ENCODE measurements around the gene CREBZF. TPM values are rescaled to one million over a fixed set of nuclear protein-coding genes. Genes with fewer than 3 reads are reported as not detected.

CREBZF gene
- total RNA-seq, 1 donor from 2014 or later, result 109 TPM

GRCh38 chr11:85647604-85648299 is 17.2 kb downstream of the CREBZF start, which contains the start of gene TMEM126A:
TSS of gene TMEM126A (plus strand) at chr11:85647967. CDS start at chr11:85650256, 2,289 bp downstream.
- no peaks in the 10 kb centered on the region for H3K9me3 Mint-ChIP-seq
- DNase-seq (ENCODE audit: low spot score), result peak; percentile 93
- peak within 1 kb of the TSS; percentile 91 for H3K27ac Mint-ChIP-seq
- H3K4me3 Mint-ChIP-seq, result peak within 1 kb of the TSS; percentile 100
- no peaks in the 10 kb centered on the region for H3K9me3 ChIP-seq (ENCODE audit: low read depth)
- peaks cover 7% of the 10 kb centered on the region for H3K4me1 ChIP-seq
- H3K27me3 ChIP-seq, result no peaks in the 10 kb centered on the region
- H3K4me1 Mint-ChIP-seq, result peaks cover 11% of the 10 kb centered on the region
- no peaks in the 10 kb centered on the region for H3K36me3 ChIP-seq
- H3K79me2 ChIP-seq (ENCODE audit: low read depth), result peaks cover 21% of the 10 kb centered on the region
- no peak for TF ChIP-seq CTCF (IDR thresholded peaks at IDR 0.05)
- no peak for TF ChIP-seq EZH2phosphoT487 (IDR thresholded peaks at IDR 0.05)
- H3K4me3 ChIP-seq, result peak within 1 kb of the TSS; percentile 81
- H3F3A ChIP-seq (ENCODE audit: low read depth), result peaks cover 15% of the 10 kb centered on the region
- H4K20me1 ChIP-seq (ENCODE audit: low read depth), result no peaks in the 10 kb centered on the region
- peak within 1 kb of the TSS; percentile 70 for H3K9ac ChIP-seq
- H3K4me2 ChIP-seq, result peak within 1 kb of the TSS; percentile 99
- peaks cover 2% of the 10 kb centered on the region for H3K36me3 Mint-ChIP-seq
- H3K27me3 Mint-ChIP-seq (ENCODE audit: insufficient read depth, low read depth), result peaks cover 7% of the 10 kb centered on the region
- H3K27ac ChIP-seq, result peak within 1 kb of the TSS; percentile 51
- H2AFZ ChIP-seq (replicated peaks), result peak within 1 kb of the TSS; percentile 97

GRCh38 chr11:85647078-85647477 is 17.9 kb downstream of the CREBZF start:
- H3K27ac Mint-ChIP-seq, result peak overlapping the region; percentile 91
- TF ChIP-seq EZH2 (IDR thresholded peaks at IDR 0.05) (no peak), EZH2phosphoT487 (IDR thresholded peaks at IDR 0.05) (no peak), CTCF (IDR thresholded peaks at IDR 0.05) (no peak)
- peak overlapping the region; percentile 70 for H3K9ac ChIP-seq
- peaks cover 11% of the 10 kb centered on the region for H3K4me1 Mint-ChIP-seq
- H3K27me3 ChIP-seq, result no peaks in the 10 kb centered on the region
- peak overlapping the region; percentile 97 for H2AFZ ChIP-seq (replicated peaks)
- H3K79me2 ChIP-seq (ENCODE audit: low read depth), result peaks cover 21% of the 10 kb centered on the region
- H3K9me3 Mint-ChIP-seq, result no peaks in the 10 kb centered on the region
- H3K4me3 ChIP-seq, result peak overlapping the region; percentile 81
- H3K4me1 ChIP-seq, result peaks cover 7% of the 10 kb centered on the region
- peak overlapping the region; percentile 99 for H3K4me2 ChIP-seq
- peaks cover 2% of the 10 kb centered on the region for H3K36me3 Mint-ChIP-seq
- H3K27me3 Mint-ChIP-seq (ENCODE audit: insufficient read depth, low read depth), result peaks cover 7% of the 10 kb centered on the region
- H3K4me3 Mint-ChIP-seq, result peak overlapping the region; percentile 100
- H4K20me1 ChIP-seq (ENCODE audit: low read depth), result no peaks in the 10 kb centered on the region
- H3F3A ChIP-seq (ENCODE audit: low read depth), result peaks cover 15% of the 10 kb centered on the region
- DNase-seq (ENCODE audit: low spot score), result no peak
- H3K27ac ChIP-seq, result no peak overlapping the region
- H3K36me3 ChIP-seq, result no peaks in the 10 kb centered on the region
- H3K9me3 ChIP-seq (ENCODE audit: low read depth), result no peaks in the 10 kb centered on the region

- no peak for DNase-seq (ENCODE audit: low spot score)
Measured at GRCh38 chr11:85643191-85643614, 21.7 kb downstream of the CREBZF start.

GRCh38 chr11:85634747-85635146 is 30.2 kb downstream of the CREBZF start:
- peaks cover 36% of the 10 kb centered on the region for H3K79me2 ChIP-seq (ENCODE audit: low read depth)
- no peaks in the 10 kb centered on the region for H4K20me1 ChIP-seq (ENCODE audit: low read depth)
- H3K9ac ChIP-seq, result no peak overlapping the region
- no peak for DNase-seq (ENCODE audit: low spot score)
- no peak overlapping the region for H3K4me2 ChIP-seq
- Mint-ChIP-seq H3K4me3 (no peak overlapping the region), H3K4me1 (no peaks in the 10 kb centered on the region), H3K27me3 (ENCODE audit: insufficient read depth, low read depth) (no peaks in the 10 kb centered on the region), H3K36me3 (peaks cover 2% of the 10 kb centered on the region), H3K9me3 (no peaks in the 10 kb centered on the region), H3K27ac (no peak overlapping the region)
- no peaks in the 10 kb centered on the region for H3F3A ChIP-seq (ENCODE audit: low read depth)
- H3K4me3 ChIP-seq, result no peak overlapping the region
- no peaks in the 10 kb centered on the region for H3K27me3 ChIP-seq
- H3K27ac ChIP-seq, result no peak overlapping the region
- no peaks in the 10 kb centered on the region for H3K9me3 ChIP-seq (ENCODE audit: low read depth)
- H3K4me1 ChIP-seq, result peaks cover 2% of the 10 kb centered on the region
- H2AFZ ChIP-seq (replicated peaks), result no peak overlapping the region
- TF ChIP-seq EZH2phosphoT487 (IDR thresholded peaks at IDR 0.05) (no peak), CTCF (IDR thresholded peaks at IDR 0.05) (no peak), EZH2 (IDR thresholded peaks at IDR 0.05) (no peak)
- peaks cover 15% of the 10 kb centered on the region for H3K36me3 ChIP-seq

More at GRCh38 chr11:85643191-85643614, 21.7 kb downstream of the CREBZF start:
- Mint-ChIP-seq H3K4me1 (peaks cover 4% of the 10 kb centered on the region), H3K9me3 (no peaks in the 10 kb centered on the region), H3K36me3 (no peaks in the 10 kb centered on the region), H3K27me3 (ENCODE audit: insufficient read depth, low read depth) (peaks cover 3% of the 10 kb centered on the region), H3K4me3 (no peak overlapping the region), H3K27ac (no peak overlapping the region)
- peaks cover under 1% of the 10 kb centered on the region for H3K4me1 ChIP-seq
- H3K4me2 ChIP-seq, result no peak overlapping the region
- no peak overlapping the region for H3K4me3 ChIP-seq
- H3K9ac ChIP-seq, result no peak overlapping the region
- no peaks in the 10 kb centered on the region for H4K20me1 ChIP-seq (ENCODE audit: low read depth)
- no peak for TF ChIP-seq EZH2phosphoT487 (IDR thresholded peaks at IDR 0.05)
- no peaks in the 10 kb centered on the region for H3K9me3 ChIP-seq (ENCODE audit: low read depth)
- peaks cover 3% of the 10 kb centered on the region for H3K79me2 ChIP-seq (ENCODE audit: low read depth)
- no peak overlapping the region for H2AFZ ChIP-seq (replicated peaks)
- no peaks in the 10 kb centered on the region for H3K27me3 ChIP-seq
- H3K27ac ChIP-seq, result no peak overlapping the region
- peaks cover 7% of the 10 kb centered on the region for H3F3A ChIP-seq (ENCODE audit: low read depth)
- H3K36me3 ChIP-seq, result no peaks in the 10 kb centered on the region

Data from neural progenitor cell (in vitro differentiated cells).